GM19467 (cell line): Measurements from ENCODE around the gene UMAD1.

Source experiments
- ATAC-seq: cut with Tn5 transposase; IDR thresholded peaks from one replicate; pipeline ENCODE4 v1.9.1; 2021; ENCODE audit warnings: mild to moderate bottlenecking, moderate library complexity; ENCODE audit not compliant: unreplicated experiment

The UMAD1 gene

DNA sequence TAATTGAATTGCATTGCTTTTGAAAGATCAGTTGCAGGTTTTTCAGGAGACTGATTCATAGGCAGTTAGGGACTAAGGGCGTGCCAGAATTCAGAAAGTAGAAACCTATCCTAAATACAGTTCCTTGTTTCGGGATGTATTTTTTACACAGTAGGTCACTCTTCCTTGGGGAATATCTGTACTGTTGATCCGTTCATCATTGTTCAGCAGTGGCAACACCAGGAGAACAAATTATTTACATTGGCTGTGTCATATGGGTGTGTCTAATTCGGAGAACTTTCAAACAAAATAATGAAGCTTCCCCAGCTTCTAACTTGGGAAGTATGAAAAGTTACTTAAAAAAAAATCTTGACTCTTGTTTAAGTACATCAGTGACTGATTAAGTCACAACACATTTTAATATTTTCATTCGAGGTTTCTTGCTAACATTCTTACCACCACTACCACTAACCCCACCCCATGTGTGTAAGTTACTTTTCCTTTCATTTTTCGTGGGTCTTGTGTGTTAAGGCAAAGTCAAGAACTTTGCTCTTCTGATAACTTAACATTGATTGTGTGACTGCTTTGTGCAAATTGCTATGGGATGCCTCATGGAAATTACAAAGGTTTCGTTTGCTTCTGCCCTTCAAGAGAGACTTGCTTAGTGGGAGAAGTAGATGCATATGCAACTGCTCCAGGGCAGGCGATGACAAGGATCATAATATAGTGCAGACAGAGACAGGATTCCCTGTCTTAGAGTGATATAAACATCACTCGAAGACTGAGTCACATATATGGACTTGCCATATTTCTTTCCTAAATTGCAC is 121.6 kb downstream of the UMAD1 start:
- ATAC-seq, result peak; percentile 52

DNA sequence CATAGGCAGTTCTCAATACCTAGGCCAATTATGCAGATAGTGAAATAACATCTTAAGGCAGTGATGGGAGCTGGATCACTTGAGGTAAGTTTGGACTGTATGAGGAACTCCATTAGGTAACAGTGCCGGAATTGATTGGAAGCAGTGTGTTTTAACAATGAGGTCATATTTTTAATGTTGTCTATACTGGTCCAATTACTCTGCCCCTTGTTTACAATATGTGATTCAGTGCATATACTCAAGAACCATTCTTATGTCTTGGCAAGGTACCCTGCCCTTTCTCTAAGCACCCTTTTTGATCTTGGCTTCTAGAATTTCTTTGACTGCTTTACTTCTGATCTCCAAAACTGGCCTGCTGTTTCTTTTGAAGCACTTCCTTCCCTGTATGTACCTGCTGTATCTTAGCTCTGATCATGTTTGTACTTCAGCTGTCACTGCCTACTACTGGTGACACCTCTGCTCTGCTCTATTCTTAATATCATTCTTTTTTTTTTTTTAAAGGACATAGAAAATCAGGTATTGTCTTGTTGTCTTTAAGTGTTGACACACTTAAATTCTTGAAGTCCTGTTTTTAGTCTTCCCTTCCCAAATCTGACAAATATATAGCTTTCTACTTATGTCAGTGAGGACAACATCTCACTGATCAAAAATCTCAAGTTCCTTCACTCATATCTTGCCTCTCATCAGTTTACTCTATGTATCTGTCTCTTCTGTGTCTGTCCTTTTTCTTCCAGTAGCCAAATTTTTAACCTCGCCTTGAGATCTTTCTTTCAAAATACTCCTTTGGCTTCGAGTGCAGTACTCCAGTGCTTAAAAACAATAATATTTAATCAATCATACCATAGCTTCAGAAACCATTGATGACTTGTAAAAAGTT is 124.2 kb downstream of the UMAD1 start:
- no peak for ATAC-seq

DNA sequence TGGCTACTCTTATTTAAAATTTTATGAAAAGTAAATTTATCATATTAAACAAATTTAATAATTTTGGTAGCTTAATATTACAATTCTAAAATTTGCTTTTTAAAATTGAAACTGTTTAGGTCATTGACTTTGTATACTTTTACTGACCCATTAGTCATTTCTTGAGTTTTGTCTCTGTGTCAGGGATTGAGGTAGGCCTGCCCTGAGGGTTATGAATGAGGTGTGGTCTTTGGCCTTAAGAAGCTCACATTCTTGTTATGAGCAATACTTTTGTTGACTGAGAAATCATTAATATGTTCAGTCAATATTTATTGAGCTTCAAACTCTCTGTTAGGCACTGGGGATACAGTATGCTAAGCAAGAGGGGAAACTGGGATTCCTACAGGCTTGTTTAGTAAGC is 124.9 kb downstream of the UMAD1 start:
- ATAC-seq, result peak; percentile 54

DNA sequence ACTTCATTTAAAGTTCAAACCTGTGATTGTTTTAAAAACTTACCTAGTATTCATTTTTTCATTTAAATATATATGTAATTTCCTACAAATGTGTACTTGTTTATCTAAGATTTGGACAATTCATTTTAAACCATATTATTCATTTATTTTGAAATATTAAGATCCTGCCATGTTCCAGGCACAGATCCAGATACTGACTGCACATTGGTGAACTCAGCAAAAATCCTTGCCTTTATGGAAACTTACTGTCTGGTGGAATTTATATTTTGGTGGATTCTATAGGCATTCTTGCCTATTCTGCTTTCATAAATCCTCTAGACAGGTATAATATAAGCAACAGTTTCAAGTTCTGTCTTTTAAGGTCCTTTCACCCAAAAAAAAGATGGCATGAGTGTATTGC is 126.1 kb downstream of the UMAD1 start:
- ATAC-seq, result no peak

DNA sequence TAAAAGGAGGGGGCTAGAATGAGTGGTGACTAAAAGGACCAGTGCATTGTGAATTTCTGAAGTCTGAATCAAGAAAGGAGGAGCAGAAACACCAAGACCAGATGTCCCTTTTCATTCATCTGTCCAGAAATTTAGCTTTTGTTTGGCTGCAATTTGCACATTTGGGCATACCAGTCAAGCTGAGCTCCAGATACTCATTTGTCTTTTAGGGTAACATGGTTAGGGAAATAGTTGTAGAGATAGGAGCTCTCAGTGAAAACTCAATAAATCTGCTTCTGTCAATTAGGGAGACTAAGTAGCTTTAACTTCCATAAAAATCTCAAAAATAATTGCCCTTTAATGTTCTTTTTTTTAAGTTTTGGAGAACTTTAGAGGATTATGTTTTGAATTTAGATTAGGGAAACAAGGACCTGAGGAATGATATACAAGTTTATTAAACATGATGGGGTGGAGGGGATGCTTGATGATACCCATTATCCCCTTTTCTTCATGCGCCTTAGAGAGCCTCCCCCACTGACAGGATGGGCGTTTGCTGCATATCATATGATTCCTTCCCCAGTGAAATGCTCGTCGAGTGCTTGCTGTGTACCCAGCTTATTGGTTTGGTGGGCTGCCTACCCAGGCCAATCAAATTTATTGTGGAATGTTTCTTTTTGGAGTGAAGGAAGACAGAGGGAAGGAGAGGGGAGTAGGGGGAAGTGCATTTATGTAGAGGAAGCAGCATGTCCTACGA is 128.6 kb downstream of the UMAD1 start:
- ATAC-seq, result no peak

DNA sequence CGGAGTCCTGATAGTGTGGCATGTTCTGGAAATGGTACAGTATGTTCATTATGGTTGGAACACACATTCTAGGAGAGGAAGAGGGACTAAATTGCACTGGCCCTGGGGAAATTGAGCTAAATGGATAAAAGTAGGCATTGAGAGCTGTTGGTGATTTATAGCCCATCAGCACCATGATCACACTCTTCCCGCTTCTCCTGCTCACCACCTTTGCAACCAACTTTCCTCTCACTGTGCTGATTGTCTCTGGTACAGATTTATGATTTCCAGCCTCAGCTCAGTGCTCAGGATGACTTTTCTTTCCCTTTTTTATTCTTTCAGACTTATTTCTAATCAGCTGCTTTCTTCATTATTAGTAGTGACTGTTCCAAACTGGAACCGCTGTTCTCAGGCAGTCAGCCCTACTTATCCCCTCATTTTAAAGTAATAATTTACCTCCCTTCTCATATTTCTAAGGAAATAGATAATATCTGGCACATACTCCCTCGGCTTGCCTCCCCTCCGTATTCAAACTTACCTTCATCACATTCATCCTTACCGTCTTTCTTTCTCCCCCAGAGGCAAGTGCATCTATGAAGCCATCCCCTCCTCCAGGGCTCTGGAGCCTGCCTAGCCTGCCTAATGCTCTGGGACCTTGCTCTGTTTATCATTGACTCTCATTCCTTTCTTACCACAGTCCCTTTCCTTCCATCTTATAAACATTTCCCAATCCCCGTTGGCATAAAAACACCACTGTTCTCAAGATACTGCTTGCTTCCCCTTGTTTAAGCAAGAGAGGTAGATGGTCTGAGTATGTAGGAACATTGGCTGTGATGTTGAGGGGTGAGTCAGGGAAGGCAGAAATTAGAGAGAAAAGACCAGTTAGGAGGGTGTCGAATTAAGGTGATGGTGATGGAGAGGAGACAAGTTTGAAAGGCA is 129.4 kb downstream of the UMAD1 start:
- no peak for ATAC-seq

DNA sequence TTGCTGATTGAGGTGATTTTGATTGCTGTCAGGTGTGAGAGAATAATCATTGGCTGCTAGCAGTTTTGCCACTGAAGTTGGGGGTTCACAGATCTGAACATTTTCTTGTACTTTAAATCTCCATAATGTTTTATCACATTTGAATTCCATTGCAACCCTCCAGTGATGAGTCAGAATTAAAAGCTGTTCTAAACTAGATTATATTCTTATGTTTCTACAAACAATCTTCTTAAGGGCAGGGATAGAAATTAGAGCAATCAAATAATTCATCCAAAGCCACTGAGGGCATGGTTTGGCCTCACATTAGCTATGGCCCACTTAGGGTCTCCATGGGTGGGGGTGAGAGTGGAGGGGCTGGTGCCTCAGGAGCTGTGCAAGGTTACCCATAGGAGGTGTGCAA is 130.9 kb downstream of the UMAD1 start:
- ATAC-seq, result no peak

DNA sequence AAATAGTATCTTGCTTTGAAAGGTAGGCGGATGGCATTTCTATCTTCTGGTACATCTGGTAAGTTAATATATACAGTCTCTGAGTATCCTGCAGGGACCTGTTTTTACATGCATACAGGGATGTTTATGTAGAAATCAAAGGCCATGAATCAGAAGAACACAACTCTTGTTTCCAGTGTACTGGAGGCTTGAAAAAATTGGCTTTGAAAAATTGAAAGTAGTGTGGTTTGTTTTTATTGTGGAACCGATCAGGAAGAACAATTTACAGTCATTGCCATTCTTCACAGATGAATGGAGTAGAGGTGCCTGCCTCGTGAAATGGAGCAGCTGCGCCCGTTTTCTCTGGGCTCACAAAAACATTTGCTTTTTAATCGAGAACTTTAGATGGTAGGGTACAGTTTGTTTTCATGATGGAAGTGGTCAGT is 131.9 kb downstream of the UMAD1 start:
- no peak for ATAC-seq

DNA sequence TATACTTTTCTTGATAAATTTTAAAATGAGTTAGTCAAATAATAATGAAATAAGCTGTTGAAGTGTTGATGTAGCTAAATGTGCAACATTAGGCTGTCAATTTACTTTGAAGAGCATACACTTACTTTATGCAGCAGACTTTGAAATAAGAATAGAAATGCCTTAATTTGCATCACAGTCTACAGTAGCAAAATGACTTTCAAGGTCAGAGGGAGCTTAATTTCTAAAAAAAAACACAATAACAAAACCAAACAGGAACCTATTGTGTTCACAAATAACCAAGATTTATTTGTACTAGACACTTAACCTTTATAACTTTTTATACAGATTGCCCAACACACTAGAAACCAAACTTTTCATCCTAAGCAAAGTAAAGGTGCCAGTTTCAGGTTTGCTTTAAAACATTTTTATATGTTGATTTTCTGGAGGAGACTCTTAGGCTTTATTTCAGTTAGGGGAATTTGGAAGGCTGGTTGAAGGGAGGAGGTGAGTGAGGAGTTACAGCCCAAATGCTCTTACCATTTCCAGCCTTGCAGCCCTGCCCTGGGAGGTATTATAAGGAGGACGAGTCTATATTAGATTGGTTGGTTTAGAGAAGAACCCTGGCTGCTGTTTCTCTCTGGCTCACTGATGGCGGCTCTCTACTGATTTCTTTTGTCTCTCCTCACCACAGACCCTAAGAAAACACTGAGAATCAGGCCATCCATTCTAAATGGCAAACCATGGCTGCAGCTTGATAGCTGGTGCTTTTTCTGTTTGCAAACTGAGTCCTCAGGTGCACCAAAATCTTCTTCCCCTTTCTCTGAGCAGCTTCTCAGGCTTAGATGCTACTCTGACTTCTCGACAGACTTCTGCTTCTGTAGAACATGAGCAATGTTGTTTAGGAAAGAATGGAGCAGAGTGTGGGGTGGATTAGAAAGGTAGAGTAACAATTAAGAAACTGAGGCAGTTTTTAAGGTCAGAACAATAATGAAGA is 133.1 kb downstream of the UMAD1 start:
- no peak for ATAC-seq

DNA sequence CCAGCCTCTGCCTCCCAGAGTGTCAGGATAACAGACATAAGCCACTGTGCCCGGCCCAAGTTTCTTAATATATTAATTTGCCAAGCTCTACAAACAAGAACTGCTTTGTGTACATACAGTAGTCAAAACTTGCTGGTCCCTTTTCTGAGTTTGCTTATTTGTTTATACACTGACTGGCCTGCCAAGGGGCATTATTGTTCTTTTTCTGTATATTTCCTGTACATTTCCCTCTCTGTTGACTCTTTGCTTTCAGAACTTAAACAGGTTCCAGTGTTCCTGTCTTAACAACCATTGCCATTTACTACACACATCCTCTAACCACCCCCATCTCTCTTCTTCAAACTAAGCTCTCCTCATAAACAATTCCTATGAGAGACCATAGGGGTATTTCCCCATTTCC is 139.3 kb downstream of the UMAD1 start:
- no peak for ATAC-seq

DNA sequence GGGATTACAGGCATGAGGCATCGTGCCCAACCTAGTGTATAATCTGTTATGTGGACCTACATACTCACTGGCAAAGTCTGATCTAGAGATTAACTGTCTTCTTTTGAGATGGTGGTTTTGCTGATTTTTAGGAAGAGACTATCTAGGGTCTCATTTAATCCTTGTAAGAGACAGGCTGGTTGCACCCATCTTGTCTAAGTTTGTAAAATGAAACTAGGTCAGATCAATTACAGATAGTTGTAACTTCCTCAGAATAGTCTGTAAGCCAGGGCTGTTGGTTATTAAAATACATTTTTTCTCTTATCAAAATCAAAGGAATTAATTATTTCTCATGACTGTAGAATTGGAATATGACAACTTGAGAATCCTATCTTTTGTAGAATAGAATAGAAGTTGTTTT is 142.4 kb downstream of the UMAD1 start:
- no peak for ATAC-seq

DNA sequence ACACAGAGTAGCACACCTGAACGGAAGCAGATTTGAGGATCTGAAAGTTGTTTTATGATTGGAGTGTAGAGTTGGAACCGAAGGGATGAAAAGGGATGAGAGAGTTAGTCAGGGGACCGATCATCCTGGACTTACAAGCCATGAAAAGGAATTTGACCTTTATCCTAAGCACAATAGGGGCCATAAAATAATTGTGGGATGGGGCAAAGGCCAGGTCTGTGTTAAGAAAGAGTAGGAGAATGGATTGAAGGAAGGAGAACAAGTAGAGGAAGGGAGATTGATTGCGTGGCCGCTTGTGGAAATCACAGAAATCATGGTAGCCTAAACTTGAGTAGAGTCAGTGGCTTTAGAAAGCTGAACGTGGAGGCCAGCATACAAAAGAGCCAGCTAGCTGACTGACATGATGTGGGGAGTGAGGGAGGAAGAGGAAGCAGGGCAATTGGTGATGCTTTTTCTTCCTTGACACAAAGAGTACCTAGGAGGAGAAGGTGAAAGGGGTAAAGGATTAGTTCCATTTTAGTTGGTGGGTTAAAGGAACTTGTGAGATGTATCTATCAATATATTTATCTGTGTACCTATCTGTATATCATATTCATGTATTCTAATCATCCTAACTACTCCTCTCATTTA is 144.9 kb downstream of the UMAD1 start:
- ATAC-seq, result no peak

DNA sequence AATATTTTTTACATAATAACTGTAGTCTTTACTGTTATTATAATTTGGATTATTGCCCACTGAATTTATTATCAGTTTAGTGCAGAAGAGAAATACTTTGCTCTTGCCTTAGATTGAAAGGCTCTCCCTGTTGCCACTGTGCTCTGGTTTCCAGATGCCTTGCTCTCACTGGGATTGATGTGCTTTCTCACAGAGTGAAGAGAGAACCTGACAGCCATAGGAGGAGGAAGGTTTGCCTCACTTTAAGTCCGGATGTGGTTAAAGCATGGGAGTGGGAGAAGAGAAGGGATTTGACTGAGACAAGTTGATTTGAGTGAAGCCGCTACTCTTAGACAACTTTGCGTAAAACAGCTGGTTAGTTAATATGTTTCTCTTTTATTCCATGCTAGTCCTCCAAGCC is 146.0 kb downstream of the UMAD1 start:
- ATAC-seq, result no peak

DNA sequence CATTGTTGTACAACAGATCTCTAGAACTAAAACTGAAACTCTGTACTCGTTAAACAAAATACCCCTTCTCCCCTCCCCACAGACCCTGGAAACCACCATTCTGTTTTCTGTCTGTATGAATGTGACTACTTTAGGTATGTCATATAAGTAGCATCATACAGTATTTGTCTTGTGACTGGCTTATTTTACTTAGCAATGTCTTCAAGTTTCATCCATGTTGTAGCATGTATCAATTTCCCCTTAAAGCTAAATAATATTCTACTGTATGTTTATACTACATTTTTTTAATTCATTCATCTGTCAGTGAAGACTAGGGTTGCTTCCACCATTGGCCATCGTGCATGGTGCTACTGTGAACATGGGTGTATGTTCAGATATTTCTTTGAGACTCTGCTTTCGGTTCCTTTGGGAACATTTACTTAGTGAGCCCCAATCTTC is 149.0 kb downstream of the UMAD1 start:
- ATAC-seq, result peak; percentile 90

DNA sequence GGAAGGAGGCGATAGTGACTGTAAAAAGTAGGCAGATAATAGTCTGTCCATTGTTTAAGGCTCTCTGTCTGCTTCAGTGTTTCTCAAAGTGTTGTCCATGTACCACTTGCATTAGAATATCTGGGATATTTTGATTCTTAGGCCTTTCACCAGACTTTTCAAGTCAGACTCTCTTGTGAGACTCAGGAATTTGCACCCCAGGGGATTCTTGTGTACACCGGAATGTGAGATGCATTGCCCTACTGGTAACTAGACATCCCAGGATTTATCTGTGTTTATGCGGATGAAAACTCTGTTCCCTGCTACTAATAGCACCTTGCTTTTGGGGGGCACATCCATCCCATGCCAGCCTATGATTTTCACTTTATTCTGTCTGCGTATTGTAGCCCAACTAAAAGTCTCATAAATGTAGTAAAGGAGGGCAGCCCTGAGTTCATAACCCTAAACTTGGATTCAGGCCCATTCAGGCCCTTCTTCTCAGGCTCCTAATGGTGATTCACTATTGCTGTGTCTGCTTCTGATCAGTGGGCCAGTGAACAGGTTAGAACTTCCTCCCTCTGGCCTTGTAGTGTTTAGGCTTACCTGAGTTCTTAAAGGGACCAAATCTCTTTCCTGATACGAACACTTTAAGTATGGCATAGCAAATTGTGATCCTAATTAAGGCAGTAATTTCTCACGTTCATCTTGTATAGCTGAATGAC is 149.6 kb downstream of the UMAD1 start:
- ATAC-seq, result no peak

DNA sequence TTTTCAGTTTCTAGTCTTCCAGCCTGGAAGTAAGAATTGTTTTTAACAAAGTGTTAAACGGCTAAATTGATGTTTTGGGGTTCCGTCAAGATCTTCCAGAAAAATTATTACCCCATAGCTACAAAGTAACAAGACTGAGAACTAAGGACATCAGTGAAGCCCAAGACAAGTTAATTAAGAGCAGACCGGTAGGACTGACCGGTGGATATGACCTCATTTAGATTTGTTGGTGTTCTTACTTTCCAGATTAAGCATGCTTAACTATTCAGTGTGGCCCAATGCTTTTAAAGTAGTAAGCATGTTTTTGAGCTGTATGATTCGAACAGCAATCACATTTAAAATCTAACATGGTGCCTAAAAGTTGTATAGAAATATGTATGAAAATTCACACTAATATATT is 151.0 kb downstream of the UMAD1 start:
- no peak for ATAC-seq

DNA sequence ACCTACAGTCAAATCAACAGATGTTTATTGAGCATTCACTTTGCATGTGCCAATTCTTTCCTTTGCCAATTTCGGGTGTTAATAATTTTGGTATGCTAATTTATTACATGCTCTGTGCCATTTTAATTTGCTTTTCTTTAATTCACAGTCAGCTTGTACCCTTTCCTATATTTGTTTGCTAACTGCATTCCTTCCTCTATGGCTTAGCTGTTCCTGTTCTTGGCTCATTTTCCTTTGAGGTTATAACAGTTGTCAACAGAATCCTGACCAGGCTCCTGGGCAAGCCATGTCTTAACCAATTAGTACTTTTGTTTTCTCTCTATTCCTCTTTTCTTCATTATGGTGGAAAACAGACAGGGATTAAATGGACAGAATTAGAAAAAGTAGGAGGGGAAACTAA is 151.5 kb downstream of the UMAD1 start:
- ATAC-seq, result no peak

DNA sequence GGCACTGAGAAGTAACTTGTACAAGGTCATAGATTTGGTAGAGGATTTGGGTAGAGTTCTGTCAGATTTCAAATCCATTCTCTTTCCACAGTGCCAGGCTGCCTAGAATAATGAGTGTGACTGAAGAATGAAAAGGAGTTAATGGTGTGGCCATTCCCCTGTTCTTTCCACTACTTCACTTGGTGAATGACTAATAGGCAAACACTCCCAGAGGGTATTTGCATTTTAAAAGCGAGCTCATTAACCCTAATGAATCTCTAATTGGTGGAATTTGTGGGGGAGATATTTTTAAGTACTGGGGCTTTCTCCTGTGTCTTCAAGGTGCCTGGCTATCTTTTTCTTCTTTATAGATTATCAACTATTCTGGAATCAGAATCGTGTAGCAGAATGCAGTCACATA is 152.7 kb downstream of the UMAD1 start:
- ATAC-seq, result no peak
